Measurements from ENCODE around the gene GALE.

DNA sequence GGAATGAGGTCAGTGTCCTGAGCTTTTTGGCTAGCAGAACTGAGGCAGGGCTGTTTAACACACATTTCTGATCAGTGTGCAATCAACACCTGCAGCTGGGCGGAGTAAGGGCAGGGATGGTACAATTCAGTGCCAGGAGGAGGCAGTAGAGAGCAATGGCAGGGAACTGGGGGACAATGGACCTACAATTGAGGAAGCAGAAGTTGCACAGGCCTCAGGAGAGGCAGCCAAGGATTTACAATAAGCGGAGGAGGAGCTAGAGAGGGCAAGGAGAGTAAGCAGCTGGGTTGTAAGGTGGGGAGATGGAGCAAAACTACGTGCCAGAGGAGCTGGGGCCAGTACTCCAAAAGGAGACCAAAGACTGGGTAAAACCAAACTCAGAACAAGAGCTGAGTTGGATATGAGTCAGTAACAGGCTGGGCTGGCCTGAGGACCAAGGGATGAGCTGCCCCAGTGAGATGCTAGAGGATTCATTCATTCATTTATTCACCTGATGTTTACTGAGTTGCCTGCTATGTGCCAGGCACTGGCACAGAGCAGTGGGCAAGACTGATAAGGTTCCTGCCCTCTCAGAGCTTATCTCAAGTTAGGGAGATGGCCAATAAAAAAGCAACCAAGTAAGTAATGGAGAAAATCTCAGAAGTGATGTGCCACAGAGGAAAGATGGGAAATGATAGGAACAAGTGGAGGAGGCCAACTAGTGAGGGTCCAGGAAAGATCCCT, 10.4 kb upstream of the GALE start:
- TF ChIP-seq, protein P1, sequence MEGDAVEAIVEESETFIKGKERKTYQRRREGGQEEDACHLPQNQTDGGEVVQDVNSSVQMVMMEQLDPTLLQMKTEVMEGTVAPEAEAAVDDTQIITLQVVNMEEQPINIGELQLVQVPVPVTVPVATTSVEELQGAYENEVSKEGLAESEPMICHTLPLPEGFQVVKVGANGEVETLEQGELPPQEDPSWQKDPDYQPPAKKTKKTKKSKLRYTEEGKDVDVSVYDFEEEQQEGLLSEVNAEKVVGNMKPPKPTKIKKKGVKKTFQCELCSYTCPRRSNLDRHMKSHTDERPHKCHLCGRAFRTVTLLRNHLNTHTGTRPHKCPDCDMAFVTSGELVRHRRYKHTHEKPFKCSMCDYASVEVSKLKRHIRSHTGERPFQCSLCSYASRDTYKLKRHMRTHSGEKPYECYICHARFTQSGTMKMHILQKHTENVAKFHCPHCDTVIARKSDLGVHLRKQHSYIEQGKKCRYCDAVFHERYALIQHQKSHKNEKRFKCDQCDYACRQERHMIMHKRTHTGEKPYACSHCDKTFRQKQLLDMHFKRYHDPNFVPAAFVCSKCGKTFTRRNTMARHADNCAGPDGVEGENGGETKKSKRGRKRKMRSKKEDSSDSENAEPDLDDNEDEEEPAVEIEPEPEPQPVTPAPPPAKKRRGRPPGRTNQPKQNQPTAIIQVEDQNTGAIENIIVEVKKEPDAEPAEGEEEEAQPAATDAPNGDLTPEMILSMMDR (IDR thresholded peaks at IDR 0.05; ENCODE audit: low read depth, low read length): peak; percentile 89
- TF ChIP-seq POLR2A (IDR thresholded peaks at IDR 0.05; ENCODE audit: extremely low read depth, insufficient read length) (no peak), MYC (IDR thresholded peaks at IDR 0.05; ENCODE audit: low read depth, low read length) (0 out of 2 replicates have a peak, but pooled peaks have one; percentile 51)
